Measurements from ENCODE around the gene RCBTB2.

DNA sequence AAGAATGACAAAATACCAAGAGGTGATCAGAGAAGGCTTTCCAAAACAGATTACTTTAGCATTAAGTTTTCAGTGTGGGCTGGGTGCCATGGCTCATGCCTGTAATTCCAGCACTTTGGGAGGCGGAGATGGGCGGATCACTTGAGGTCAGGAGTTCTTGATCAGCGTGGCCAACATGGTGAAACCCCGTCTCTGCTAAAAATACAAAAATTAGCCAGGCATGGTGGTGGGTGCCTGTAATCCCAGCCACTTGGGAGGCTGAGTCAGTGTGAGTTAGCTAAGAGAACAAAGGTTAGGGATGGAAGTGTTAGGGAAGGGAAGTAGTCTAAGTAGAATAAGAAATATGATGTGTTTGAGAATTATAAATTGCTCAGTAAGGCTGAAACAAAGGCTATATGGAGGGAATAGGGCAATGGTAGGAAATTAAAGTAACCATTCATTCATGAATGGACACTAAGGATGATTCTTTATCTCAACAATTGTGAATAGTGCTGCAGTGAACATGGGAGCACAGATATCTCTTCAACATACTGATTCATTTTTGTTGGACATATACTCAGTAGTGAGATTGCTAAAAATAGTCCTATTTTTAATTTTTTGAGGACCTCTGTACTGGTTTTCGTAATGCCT lies 3.9 kb upstream of the RCBTB2 start:
- TF ChIP-seq ARNT (IDR thresholded peaks at IDR 0.05) (no peak), SP1 (IDR thresholded peaks at IDR 0.05) (no peak), SUZ12 (IDR thresholded peaks at IDR 0.05) (no peak), FOXM1 (IDR thresholded peaks at IDR 0.05; ENCODE audit: borderline replicate concordance) (no peak), TARDBP (IDR thresholded peaks at IDR 0.05) (no peak)

Measured in HEK293T (cell line).